Psoas muscle (tissue), 8 donors: Measurements from ENCODE around the gene CPAMD8. TPM values are rescaled to one million over a fixed set of nuclear protein-coding genes. Genes with fewer than 3 reads are reported as not detected.
A peak's percentile ranks its signal among the peaks of the same experiment; 100 is the strongest.

ENCODE experiments used
- ATAC-seq, 4 donors: fragments of 200-7000 bp; cut with Tn5 transposase; one replicate each; pipeline ENCODE4 v1.9.1; 2020; ENCODE audit warnings: moderate library complexity in 3 of 4, mild to moderate bottlenecking in 2 of 4
- DNase-seq, 2 donors: peaks; one replicate each; pipeline ENCODE4 v3.0.0-alpha.2; 2020
- H3K27ac ChIP-seq: fragments of 200-600 bp; one replicate; pipeline ENCODE4 v1.8.0; 2022
- H3K27me3 ChIP-seq, 3 donors: fragments of 200-600 bp in 1 of 3; one replicate each; pipeline versions ENCODE4 v1.6.1 to v1.8.0; 2013 to 2022; ENCODE audit warnings: low read length in 2 of 3, mild to moderate bottlenecking in 2 of 3, moderate library complexity in 1 of 3; ENCODE audit not compliant: insufficient read depth in 3 of 3
- H3K36me3 ChIP-seq, 2 donors: fragments of 200-600 bp in 1 of 2; one replicate each; pipeline versions ENCODE4 v1.6.1 to v1.8.0; 2013 to 2022; ENCODE audit warnings: low read depth in 1 of 2, mild to moderate bottlenecking in 1 of 2, moderate library complexity in 1 of 2; ENCODE audit not compliant: insufficient read depth in 1 of 2
- H3K4me1 ChIP-seq: fragments of 200-600 bp; one replicate; pipeline ENCODE4 v1.8.0; 2022
- H3K4me3 ChIP-seq: fragments of 200-600 bp; one replicate; pipeline ENCODE4 v1.8.0; 2022; ENCODE audit warnings: mild to moderate bottlenecking
- H3K9me3 ChIP-seq: fragments of 200-600 bp; one replicate; pipeline ENCODE4 v1.8.0; 2022
- CTCF ChIP-seq: fragments of 200-600 bp; IDR thresholded peaks from one replicate; pipeline ENCODE4 v1.8.0; 2022; ENCODE audit warnings: antibody characterized with exemption
- WGBS, 3 donors: extraction: QIAGEN DNeasy Blood & Tissue Kit; methylation state at CpG; one replicate each; pipeline versions ENCODE4 v1.1.6 to v1.1.7; 2013; 5-methylcytosine and 5-hydroxymethylcytosine counted together
- intact Hi-C, 2 donors: fragments of 100-400 bp; cut with DNase I; formaldehyde crosslinking; loops; one replicate each; pipeline versions ENCODE4 v1.11.0 to v1.14.2; 2022
- polyA plus RNA-seq, 3 donors: library from polyadenylated mRNA; stranded (reverse); fragments of 200-250 nt; gene quantifications; one replicate each; pipeline ENCODE4 v1.2.3, GENCODE V29; 2013
- total RNA-seq, 4 donors: library from RNA; stranded (reverse); fragmentation: NEBNext Ultra II Directional in 2 of 4; extraction: Animal tissue kit (Norgen Biotek cat#: 25700) in 2 of 4; gene quantifications; one replicate each; pipeline versions ENCODE4 v1.2.1 to v1.2.4, GENCODE V29; 2021 to 2023
- donor health status: healthy with polysubstance abuse.
- donor health status: DM: no; HTN: no; CAD: no; lungs with moderate emphysema.
- donor health status: Bipolar disorder and iron deficiency.
- donor health status: healthy.
- donor health status: DM: yes; HTN: yes; CAD: no.
- donor health status: DM: no; HTN: no; CAD: no.
- donor health status: DM: no; HTN: no; CAD: no.
- donor health status: DM: yes; HTN: yes; CAD: no.

CPAMD8 gene
- total and polyA plus RNA-seq, 7 donors = 3.2 to 9.9 (median 8.2) TPM

GRCh38 chr19:16917401-16917800 lies 109.2 kb downstream of the CPAMD8 start:
- ATAC-seq (no peak), DNase-seq (no peak)
- Histone ChIP-seq H3K9me3 (peaks cover 6% of the 10 kb centered on the region), H3K27me3 (peaks cover 0 to 2% (median 0%) of the 10 kb centered on the region in 3 donors), H3K4me1 (no peaks in the 10 kb centered on the region), H3K27ac (no peak overlapping the region), H3K36me3 (no peaks in the 10 kb centered on the region), H3K4me3 (no peak overlapping the region)
- 42 to 51% (median 46%) methylated on average over 7 of the region's 7 CpGs for WGBS, 3 donors
- TF ChIP-seq CTCF = no peak
- intact Hi-C loops = no loop called here

- WGBS, 3 donors = 55 to 62% (median 58%) methylated on average over 3 of the region's 3 CpGs
- no peaks in the 10 kb centered on the region for H3K4me1 ChIP-seq
- no peak for DNase-seq
- no peaks in the 10 kb centered on the region for H3K36me3 ChIP-seq
- no peak overlapping the region for H3K4me3 ChIP-seq
- ATAC-seq = no peak
- H3K27ac ChIP-seq = no peak overlapping the region
- H3K9me3 ChIP-seq = peaks cover 10% of the 10 kb centered on the region
- intact Hi-C loops = no loop called here
- TF ChIP-seq CTCF = no peak
- H3K27me3 ChIP-seq = peaks cover 0 to 2% (median 0%) of the 10 kb centered on the region in 3 donors
These were observed 110.9 kb downstream of the CPAMD8 start for GRCh38 chr19:16915734-16916133.

GRCh38 chr19:16915135-16915534 lies 111.5 kb downstream of the CPAMD8 start:
- TF ChIP-seq CTCF = no peak
- Histone ChIP-seq H3K27me3 (peaks cover 0 to 2% (median 0%) of the 10 kb centered on the region in 3 donors), H3K9me3 (peaks cover 10% of the 10 kb centered on the region), H3K4me1 (no peaks in the 10 kb centered on the region), H3K27ac (no peak overlapping the region), H3K36me3 (no peaks in the 10 kb centered on the region), H3K4me3 (no peak overlapping the region)
- DNase-seq (peak in 1 of 2 donors; percentile 6), ATAC-seq (no peak)
- 64 to 76% (median 64%) methylated on average over 3 of the region's 3 CpGs for WGBS, 3 donors
- intact Hi-C loops = no loop called here

- intact Hi-C loops = no loop called here
- WGBS, 3 donors = 93 to 94% (median 94%) methylated on average over 11 of the region's 11 CpGs
- no peak overlapping the region for H3K27ac ChIP-seq
These were observed 112.2 kb downstream of the CPAMD8 start for GRCh38 chr19:16914421-16914820.

More at GRCh38 chr19:16914421-16914820, 112.2 kb downstream of the CPAMD8 start:
- Histone ChIP-seq H3K36me3 (no peaks in the 10 kb centered on the region), H3K4me3 (no peak overlapping the region), H3K4me1 (no peaks in the 10 kb centered on the region), H3K27me3 (peaks cover 0 to 2% (median 0%) of the 10 kb centered on the region in 3 donors), H3K9me3 (peaks cover 10% of the 10 kb centered on the region)
- ATAC-seq (no peak), DNase-seq (peak in 1 of 2 donors; percentile 40)
- no peak for TF ChIP-seq CTCF
